ENCODE results near the gene VPS13D.

DNA sequence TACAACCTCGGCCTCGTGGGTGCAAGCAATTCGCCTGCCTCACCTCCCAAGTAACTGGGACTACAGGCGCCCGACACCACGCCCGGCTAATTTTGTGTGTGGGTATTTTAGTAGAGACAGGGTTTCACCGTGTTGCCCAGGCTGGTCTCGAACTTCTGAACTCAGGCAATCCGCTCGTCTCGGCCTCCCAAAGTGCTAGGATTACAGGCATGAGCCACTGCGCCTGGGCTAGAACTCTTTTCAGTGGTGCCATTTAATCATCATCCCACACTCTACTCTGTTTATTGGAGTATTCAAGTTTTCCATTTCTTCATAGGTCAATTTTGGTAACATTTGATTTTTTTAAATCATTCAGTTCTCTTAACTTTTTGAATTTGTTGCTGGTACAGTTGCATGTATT lies 286.9 kb downstream of the VPS13D start:
- TF ChIP-seq CTCF (IDR thresholded peaks at IDR 0.05; ENCODE audit: low read depth, low read length) (no peak), POLR2A (IDR thresholded peaks at IDR 0.05; ENCODE audit: extremely low read depth, insufficient read length) (no peak), MYC (IDR thresholded peaks at IDR 0.05; ENCODE audit: low read depth, low read length) (no peak)
